Measurements from ENCODE around the gene VSIR. TPM values are rescaled to one million over a fixed set of nuclear protein-coding genes. Genes with fewer than 3 reads are reported as not detected.

The VSIR gene
- total RNA-seq, 1 donor from 2014 or later: 128 TPM

GRCh38 chr10:71783917-71784678 is 10.8 kb upstream of the VSIR start:
- DNase-seq (ENCODE audit: low spot score): no peak

GRCh38 chr10:71782917-71783490 is 9.7 kb upstream of the VSIR start:
- DNase-seq (ENCODE audit: low spot score): no peak

GRCh38 chr10:71782221-71782916 is 9.0 kb upstream of the VSIR start:
- DNase-seq (ENCODE audit: low spot score): no peak

GRCh38 chr10:71780719-71781118 is 7.4 kb upstream of the VSIR start:
- DNase-seq (ENCODE audit: low spot score): no peak

GRCh38 chr10:71780156-71780555 is 6.8 kb upstream of the VSIR start:
- no peak for DNase-seq (ENCODE audit: low spot score)

GRCh38 chr10:71779641-71780040 is 6.3 kb upstream of the VSIR start:
- no peak for DNase-seq (ENCODE audit: low spot score)

- no peak for DNase-seq (ENCODE audit: low spot score)
These were observed 4.9 kb upstream of the VSIR start for GRCh38 chr10:71778071-71778825.

- DNase-seq (ENCODE audit: low spot score): no peak
These were observed 4.1 kb upstream of the VSIR start for GRCh38 chr10:71777213-71777985.

GRCh38 chr10:71776481-71776925 is 3.2 kb upstream of the VSIR start:
- no peak for DNase-seq (ENCODE audit: low spot score)

GRCh38 chr10:71774916-71775702 is 1.8 kb upstream of the VSIR start:
- no peak for DNase-seq (ENCODE audit: low spot score)

GRCh38 chr10:71772832-71773220 is 494 bp downstream of the VSIR start:
- no peak for DNase-seq (ENCODE audit: low spot score)

GRCh38 chr10:71771821-71772617 is 1.3 kb downstream of the VSIR start:
- DNase-seq (ENCODE audit: low spot score): no peak

GRCh38 chr10:71771204-71771603 is 2.1 kb downstream of the VSIR start:
- no peak for DNase-seq (ENCODE audit: low spot score)

- no peak for DNase-seq (ENCODE audit: low spot score)
These were observed 2.5 kb downstream of the VSIR start for GRCh38 chr10:71770789-71771188.

- DNase-seq (ENCODE audit: low spot score): no peak
These were observed 3.1 kb downstream of the VSIR start for GRCh38 chr10:71770255-71770654.

- no peak for DNase-seq (ENCODE audit: low spot score)
These were observed 4.0 kb downstream of the VSIR start for GRCh38 chr10:71769279-71769823.

- DNase-seq (ENCODE audit: low spot score): no peak
These were observed 5.8 kb downstream of the VSIR start for GRCh38 chr10:71767420-71768035.

GRCh38 chr10:71766717-71767419 is 6.5 kb downstream of the VSIR start:
- no peak for DNase-seq (ENCODE audit: low spot score)

Measured in mesenteric fat pad (tissue), 1 donor.